NCI-H2081 treated with DMSO at 0.1 percent for 48 hours (cell line): ENCODE data around the gene ALKAL2.

Experiments used
- DNase-seq: peaks from one replicate; lab custom pipeline; 2025; lab: John Stamatoyannopoulos, UW

ALKAL2 gene

DNA sequence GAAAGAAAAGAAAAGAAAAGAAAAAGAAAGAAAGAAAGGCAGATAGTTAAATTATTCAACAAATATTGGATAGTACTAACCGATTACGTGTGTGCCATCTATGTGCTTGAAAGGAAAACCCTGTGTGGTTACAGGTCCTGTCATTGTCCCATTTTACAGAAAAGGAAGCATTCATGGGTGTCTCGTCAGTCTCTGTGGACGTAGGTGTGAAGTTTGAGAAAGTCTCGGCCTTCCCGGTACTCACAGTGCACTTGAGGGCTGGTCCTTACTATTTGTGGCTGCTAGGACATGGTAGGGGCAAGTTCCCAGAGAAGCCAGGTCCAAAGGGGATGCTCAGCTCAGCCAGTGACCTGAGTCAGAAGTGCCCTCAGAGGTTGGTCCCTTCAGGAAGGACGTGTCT lies 43.3 kb downstream of the ALKAL2 start:
- no peak for DNase-seq

DNA sequence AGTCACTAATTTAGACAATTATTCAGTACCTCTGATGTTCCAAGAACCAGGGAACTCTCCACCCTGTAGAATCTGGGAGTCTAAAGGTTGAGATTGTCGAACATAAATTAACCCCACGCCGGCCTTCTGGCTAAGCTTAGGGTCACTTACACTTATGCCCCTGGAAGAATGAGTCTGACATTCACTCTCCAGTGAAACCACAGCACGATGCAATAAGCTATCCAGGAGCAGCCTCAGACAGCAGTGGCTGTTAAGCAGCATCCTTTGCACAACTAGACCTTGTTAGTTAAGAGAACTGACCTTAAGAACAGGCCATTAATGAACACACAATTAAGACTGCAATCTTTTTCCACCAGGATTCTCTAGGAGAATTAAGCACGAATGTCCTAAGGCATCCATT lies 49.0 kb downstream of the ALKAL2 start:
- DNase-seq, result no peak

DNA sequence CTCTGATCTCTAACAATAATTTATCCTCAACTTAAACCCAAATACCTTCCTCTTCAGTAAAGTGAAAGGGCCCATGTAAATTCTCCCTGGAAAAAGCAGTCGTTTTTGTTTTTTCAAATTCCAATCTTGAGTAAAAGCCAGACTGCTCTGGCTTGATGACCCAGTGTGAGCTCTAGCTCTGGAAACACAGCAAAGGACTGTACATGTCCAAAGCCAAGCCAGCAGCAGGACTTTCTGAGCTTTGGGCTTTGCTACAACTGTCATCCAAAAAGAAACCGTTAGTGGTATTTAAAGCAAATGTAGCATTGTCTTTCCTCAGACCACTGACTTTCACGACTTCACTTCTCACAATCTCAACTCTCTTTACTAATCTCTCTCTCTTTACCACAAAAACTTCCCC lies 49.5 kb downstream of the ALKAL2 start:
- no peak for DNase-seq

DNA sequence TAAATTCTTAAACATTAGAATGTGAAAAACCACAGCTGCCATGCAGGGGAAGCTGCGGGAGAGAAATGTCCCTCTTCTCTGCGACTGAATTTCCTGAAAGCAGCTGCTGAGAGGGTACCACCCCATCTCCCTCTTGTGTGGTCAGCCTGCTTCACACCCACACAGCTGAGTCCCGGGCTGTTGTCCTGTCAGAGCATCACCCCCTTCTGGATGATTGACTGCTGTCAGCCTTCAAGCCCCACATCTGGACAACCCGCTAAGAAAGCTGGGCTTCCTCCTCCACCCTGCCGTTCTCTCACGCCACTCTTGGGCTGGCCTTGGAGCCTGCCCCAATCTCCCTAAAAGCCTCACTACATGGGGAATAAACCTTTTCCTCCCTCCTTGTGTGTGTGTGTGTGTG lies 50.0 kb downstream of the ALKAL2 start:
- DNase-seq, result no peak

DNA sequence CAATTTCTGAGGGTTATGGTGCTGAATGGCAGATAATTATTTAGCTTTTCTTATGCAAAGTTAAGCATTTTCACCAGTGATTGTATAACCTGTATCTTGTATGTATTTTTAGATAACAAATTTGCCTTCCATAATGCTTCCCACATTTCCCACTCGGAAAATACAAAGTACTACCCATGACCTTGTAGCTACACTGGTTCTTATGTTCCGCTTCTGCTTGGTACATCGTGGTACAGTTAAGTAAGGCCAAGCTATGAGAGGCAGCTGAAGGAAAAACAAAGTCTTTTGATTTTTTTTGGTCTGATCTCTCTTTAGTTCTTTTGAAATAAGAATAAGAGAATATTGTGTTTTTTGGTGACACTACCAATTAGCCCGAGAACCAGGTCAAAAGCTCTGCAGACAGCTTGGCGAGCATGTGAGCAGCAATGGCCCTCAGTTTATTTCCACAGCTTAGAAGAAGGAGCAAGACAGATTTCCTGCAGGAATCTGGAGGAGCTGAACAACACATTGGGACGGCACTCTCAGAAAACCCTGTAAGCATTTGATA lies 50.8 kb downstream of the ALKAL2 start:
- DNase-seq, result no peak

DNA sequence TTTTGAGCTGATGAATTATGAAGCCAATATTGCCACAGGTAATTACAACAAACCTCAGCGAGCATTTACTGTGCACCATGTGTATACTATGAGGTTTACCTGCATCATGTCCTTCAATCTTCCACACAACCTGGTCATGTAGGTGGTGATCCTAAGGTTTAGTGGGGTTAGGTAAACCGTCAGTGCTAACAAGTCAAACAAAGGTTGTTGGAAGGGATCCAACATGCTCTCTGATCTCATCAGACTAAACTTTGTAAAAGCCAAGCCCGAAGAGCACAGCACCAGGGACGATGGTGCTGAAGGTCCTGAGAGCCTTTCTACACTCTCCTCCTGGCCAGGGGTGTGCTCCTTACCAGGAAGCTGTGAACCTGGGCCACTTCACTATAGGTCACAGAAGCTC lies 53.5 kb downstream of the ALKAL2 start:
- no peak for DNase-seq

DNA sequence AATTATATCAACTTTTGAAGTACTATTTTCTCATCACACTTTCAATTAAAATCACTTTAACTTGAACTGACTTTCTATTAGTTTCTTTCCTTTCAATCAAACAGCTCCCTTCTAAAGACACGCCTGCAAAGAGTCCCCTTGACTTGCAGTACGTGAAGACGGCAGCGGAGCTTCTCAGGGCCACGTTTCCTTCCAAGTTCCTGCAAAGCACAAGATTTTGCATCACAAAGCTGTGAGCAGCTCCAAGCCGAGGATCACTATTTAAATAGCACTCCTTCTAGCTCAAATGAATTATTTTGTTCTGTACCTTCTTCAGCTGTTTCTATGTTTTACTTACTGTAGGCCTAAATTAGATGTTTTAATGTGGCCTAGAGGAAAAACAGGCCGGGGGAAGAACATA lies 54.9 kb downstream of the ALKAL2 start:
- no peak for DNase-seq

DNA sequence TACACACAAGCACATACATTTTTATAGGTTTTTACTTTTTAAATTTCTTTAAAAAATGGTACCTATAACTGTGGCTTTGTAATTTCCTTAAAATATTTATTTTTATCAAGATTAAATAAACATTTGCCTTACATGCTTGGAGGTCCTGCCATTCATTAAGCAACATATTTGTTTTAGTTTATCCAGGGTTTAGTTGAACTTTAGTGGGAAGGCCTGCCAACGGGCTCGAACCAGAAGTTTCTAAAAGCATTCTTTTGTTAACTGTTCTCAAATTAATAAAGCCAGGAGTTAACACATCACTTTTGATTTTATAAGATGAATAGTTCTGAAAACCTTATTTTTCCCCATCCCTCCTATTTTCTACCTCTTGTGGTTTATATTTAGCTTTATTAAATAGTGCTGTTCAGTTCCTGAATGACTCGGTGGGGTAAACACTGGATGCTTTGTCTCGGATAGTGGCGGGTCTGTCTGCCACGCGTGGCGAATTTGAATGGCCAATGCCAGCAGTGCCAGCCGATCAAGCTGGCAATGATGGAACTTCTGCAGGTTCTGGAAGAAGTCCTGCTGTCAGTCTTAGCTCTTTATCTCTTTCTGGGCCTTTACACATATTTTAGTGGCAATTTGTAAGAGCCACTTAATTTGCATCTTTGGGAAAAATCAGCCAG lies 56.2 kb downstream of the ALKAL2 start:
- no peak for DNase-seq
